ACC112 (cell line): ENCODE results near the gene KRTAP5-1.
"Not testable (repeated sequence)": the region's sequence is repeated elsewhere in the genome, so short reads cannot be mapped to it uniquely, and the experiment has no call there.

Experiments used
- H2AFZ ChIP-seq: fragments of 200-600 bp; sonication (generic); one replicate; pipeline ENCODE4 v1.6.0; 2017; ENCODE audit warnings: antibody characterized with exemption, low read length; ENCODE audit not compliant: unreplicated experiment
- H3K27ac ChIP-seq: fragments of 200-600 bp; sonication (generic); 2 replicates; pipeline ENCODE4 v1.5.1; 2014; ENCODE audit warnings: low read depth, mild to moderate bottlenecking, antibody characterized with exemption, low read length, moderate library complexity
- H3K27me3 ChIP-seq: fragments of 200-600 bp; sonication (generic); 2 replicates; pipeline ENCODE4 v1.6.1; 2014; ENCODE audit warnings: mild to moderate bottlenecking, antibody characterized with exemption, low read length, moderate library complexity, mixed read lengths; ENCODE audit not compliant: insufficient read depth
- H3K36me3 ChIP-seq: fragments of 200-600 bp; sonication (generic); 2 replicates; pipeline ENCODE4 v1.6.1; 2016; ENCODE audit warnings: mild to moderate bottlenecking, antibody characterized with exemption, low read length, moderate library complexity, mixed read lengths; ENCODE audit not compliant: insufficient read depth
- H3K4me1 ChIP-seq: fragments of 200-600 bp; sonication (generic); one replicate; pipeline ENCODE4 v1.6.1; 2016; ENCODE audit warnings: low read length, mixed read lengths; ENCODE audit not compliant: insufficient read depth, unreplicated experiment, control insufficient read depth
- H3K4me3 ChIP-seq: fragments of 200-600 bp; sonication (generic); 2 replicates; pipeline ENCODE4 v1.5.1; 2014; ENCODE audit warnings: mild to moderate bottlenecking, low read depth, low read length
- H3K79me2 ChIP-seq: fragments of 200-600 bp; sonication (generic); one replicate; pipeline ENCODE4 v1.6.0; 2016; ENCODE audit warnings: low read length; ENCODE audit not compliant: control insufficient read depth, unreplicated experiment, insufficient read depth

Gene KRTAP5-1

DNA sequence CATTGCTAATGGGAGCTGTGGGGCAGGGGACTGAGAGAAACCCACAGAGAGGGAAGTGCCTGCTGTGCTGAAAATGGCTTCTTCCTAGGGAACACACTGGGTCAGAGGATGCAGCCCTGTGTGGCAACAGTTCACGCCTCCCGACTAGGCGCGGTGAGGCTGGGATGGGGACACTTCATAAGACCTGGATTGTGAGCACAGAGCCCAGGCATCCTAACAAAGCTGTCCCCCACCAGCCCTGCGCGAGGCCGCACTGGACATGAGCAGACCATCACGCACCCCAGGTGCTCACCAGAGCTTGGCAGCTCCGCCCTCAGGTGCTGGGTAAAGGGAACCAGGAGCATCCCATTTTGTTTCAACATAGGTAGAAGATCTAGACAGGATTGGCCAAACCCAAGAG is 38.6 kb upstream of the KRTAP5-1 start:
- H2AFZ ChIP-seq = no peak overlapping the region
- H3K27ac ChIP-seq = no peak overlapping the region
- peaks cover 70% of the 10 kb centered on the region for H3K27me3 ChIP-seq

DNA sequence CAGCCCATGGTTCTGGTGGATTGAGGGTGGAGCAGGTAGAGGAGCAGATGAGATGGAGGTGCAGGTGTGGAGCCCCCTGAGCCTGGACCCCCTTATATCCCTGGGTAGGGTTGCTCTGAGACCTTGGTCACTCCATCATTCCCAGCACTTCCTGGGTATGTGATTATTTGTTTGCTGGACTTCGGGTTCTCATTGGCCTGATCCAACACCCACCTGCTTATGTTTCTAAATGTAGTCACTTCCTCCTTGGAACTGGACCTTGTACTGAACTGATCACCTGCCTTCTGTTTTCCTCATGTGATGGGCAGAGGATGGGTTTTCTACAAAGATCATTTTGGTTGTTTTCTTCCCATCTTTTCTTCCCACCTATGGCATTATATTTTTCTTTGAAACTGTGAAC is 37.0 kb upstream of the KRTAP5-1 start, which contains the start of gene KRTAP5-4:
Gene KRTAP5-4, minus strand, starts transcription at position 53 of the 400 bp plus-strand sequence. Its CDS starts 45 bp downstream, at position 8.
- Histone ChIP-seq H3K4me1 (no peaks in the 10 kb centered on the region), H3K4me3 (no peak within 1 kb of the TSS), H3K79me2 (no peaks in the 10 kb centered on the region), H3K27me3 (peaks cover 65% of the 10 kb centered on the region), H3K27ac (no peak within 1 kb of the TSS), H2AFZ (no peak within 1 kb of the TSS), H3K36me3 (no peaks in the 10 kb centered on the region)

More for the DNA sequence above, 38.6 kb upstream of the KRTAP5-1 start:
- Histone ChIP-seq H3K36me3 (no peaks in the 10 kb centered on the region), H3K4me3 (no peak overlapping the region), H3K4me1 (no peaks in the 10 kb centered on the region), H3K79me2 (no peaks in the 10 kb centered on the region)

DNA sequence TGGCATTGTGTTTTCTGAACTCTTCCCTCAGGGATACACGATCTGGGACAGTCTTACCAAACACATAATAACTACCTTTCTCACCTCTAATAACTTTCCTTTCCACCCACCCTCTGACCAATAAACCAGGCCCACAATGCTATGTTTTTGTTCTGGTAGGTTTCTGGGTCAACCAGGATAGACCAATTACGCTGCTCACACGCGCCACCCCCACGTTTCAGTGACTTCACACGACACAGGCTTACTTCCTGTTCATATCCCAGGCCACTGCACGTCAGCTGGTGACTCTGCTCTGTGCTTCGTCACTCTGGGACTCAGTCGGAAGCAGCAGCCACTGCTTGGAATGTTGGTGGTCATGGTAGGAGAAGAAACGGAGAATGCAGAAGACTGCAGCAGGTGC is 34.4 kb upstream of the KRTAP5-1 start:
- Histone ChIP-seq H3K36me3 (no peaks in the 10 kb centered on the region), H3K79me2 (no peaks in the 10 kb centered on the region), H3K27ac (no peak overlapping the region), H3K4me1 (no peaks in the 10 kb centered on the region), H3K4me3 (no peak overlapping the region), H3K27me3 (peaks cover 65% of the 10 kb centered on the region), H2AFZ (no peak overlapping the region)

DNA sequence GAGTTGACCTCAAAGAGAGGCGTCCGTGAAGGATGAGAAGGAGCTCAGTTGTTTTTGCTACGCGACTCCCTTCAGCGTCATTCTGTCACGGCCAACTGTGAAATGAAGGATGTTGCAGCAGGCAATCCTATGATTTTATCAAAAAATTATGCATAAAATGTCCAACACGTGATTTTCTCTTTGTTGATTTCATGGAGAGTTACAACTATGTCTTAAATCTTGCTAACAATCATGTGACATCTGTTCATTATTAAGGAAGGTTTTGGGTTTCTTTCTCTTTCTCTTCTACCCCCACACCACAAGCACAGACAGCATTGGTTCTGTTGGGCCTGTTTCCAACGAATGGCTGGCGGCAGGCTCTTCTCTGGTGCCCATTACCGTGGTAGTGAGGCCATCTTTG is 33.1 kb upstream of the KRTAP5-1 start:
- Histone ChIP-seq H3K36me3 (no peaks in the 10 kb centered on the region), H3K27me3 (peaks cover 67% of the 10 kb centered on the region), H3K4me3 (no peak overlapping the region), H3K27ac (no peak overlapping the region), H3K79me2 (no peaks in the 10 kb centered on the region), H3K4me1 (no peaks in the 10 kb centered on the region), H2AFZ (no peak overlapping the region)

DNA sequence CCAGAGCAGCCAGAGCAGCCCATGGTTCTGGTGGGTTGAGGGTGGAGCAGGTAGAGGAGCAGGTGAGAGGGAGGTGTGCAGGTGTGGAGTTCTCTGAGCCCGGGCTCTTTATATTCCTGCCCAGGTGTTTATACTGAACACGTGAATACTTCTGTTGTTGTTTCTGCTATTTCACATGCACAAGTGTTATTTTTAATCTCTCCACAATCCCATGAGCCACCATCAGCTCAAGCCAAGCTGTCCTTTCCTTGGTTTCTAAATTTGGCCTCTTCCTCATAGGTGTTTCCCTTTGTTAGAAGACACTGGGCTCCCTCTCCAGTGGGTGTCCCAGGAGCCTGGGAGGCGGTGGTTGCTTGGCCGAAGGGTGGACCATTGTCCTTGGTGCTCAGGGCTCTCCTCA is 23.3 kb upstream of the KRTAP5-1 start, which contains the start of gene KRTAP5-3:
Gene KRTAP5-3, minus strand, starts transcription at position 101 of the 400 bp plus-strand sequence. Its CDS starts 78 bp downstream, at position 23.
- H2AFZ ChIP-seq = no peak within 1 kb of the TSS
- H3K27ac ChIP-seq = no peak within 1 kb of the TSS
- H3K4me3 ChIP-seq = no peak within 1 kb of the TSS
- H3K36me3 ChIP-seq = no peaks in the 10 kb centered on the region
- H3K27me3 ChIP-seq = peaks cover 45% of the 10 kb centered on the region
- H3K79me2 ChIP-seq = no peaks in the 10 kb centered on the region
- H3K4me1 ChIP-seq = no peaks in the 10 kb centered on the region

DNA sequence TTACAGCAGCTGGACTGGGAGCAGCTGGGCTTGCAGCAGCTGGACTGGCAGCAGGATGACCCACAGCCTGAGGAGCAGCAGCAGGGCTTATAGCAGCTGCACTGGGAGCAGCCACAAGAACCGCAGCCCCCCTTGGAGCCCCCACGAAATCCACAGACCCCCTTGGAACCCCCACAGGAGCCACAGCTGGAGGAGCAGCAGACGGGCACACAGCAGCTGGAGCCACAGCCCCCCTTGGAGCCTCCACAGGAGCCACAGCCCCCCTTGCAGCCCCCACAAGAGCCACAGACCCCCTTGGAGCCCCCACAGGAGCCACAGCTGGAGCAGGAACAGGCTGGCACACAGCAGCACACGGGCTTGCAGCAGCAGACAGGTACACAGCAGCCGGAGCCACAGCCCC is 22.8 kb upstream of the KRTAP5-1 start:
- H3K4me3 ChIP-seq, H3K27ac ChIP-seq, H3K36me3 ChIP-seq, H3K79me2 ChIP-seq, H3K4me1 ChIP-seq, H2AFZ ChIP-seq: not testable (repeated sequence)
- peaks cover 46% of the 10 kb centered on the region for H3K27me3 ChIP-seq

DNA sequence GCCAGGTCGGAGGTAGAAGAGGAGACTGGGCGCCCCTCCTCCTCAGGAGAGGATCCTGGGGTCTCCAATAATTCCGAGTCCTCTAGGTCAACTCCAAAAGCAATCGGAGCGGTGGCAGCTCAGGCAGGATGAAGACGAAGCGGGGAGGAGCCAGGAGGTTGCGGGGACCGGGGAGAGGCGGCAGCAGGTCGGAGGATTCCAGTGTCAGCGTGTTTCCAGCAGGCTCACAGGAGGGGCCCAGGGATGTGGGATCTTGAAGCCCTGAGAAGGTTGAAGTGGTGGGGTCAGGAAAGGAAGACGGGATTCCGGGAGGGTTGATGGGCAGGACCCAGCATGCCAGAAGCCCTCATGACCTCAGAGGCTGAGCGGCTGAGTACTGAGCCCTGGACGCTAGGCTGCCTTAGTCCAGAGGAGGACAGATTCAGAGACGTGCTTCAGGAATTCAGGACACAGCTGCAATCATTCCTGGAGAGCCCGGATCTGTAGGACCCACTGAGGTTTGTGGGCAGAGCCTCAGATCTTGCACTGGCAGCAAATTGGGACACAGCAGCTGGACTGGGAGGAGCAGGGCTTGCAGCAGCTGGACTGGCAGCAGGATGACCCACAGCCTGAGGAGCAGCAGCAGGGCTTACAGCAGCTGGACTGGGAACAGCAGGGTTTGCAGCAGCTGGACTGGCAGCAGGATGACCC is 22.2 kb upstream of the KRTAP5-1 start:
- H3K36me3 ChIP-seq, H3K4me3 ChIP-seq, H2AFZ ChIP-seq, H3K79me2 ChIP-seq, H3K4me1 ChIP-seq, H3K27ac ChIP-seq: not testable (repeated sequence)
- peaks cover 52% of the 10 kb centered on the region for H3K27me3 ChIP-seq

DNA sequence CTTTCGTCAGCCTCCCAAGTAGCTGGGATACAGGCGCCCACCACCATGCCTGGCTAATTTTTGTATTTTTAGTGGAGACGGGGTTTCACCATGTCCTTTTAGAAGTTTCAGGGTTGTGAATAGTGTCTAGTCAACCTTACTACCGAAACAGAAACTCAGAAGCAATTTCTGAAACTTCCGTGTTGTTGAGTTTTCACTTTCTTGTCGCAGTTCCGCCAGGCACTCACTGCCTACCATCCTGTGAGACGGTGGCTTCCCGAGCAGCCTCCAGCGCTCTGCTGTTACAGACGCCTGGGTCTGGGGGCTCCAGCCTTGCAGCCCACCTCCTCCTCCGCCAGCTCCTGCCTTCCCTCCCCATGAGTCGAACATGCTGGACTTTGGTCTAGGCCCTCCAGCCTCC is 20.8 kb upstream of the KRTAP5-1 start:
- H3K79me2 ChIP-seq, H3K4me3 ChIP-seq, H3K27ac ChIP-seq, H3K4me1 ChIP-seq, H2AFZ ChIP-seq, H3K36me3 ChIP-seq: not testable (repeated sequence)
- peaks cover 65% of the 10 kb centered on the region for H3K27me3 ChIP-seq

DNA sequence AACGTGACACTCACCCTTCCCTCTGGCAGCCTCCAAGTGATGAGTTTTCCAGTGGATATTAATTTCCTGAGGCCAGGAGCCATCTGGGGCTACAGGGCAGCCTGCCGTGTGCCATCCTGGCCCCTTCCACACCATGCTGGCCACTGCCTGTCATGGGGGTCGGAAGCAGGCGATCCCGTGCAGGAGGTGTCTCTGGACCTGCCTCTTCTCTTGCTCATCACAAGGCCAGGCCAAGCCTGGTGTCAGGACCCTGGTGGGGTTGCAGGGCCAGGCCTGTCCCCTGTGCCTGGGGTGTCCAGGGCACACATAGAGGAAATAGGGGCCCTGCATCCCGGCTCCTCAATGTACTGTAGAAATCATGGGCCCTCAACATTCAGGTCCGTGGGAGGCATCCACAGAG is 19.6 kb upstream of the KRTAP5-1 start:
- Histone ChIP-seq H3K4me1 (no peaks in the 10 kb centered on the region), H3K79me2 (no peaks in the 10 kb centered on the region), H3K36me3 (no peaks in the 10 kb centered on the region), H3K27me3 (peaks cover 77% of the 10 kb centered on the region), H3K27ac (no peak overlapping the region), H2AFZ (no peak overlapping the region), H3K4me3 (no peak overlapping the region)

DNA sequence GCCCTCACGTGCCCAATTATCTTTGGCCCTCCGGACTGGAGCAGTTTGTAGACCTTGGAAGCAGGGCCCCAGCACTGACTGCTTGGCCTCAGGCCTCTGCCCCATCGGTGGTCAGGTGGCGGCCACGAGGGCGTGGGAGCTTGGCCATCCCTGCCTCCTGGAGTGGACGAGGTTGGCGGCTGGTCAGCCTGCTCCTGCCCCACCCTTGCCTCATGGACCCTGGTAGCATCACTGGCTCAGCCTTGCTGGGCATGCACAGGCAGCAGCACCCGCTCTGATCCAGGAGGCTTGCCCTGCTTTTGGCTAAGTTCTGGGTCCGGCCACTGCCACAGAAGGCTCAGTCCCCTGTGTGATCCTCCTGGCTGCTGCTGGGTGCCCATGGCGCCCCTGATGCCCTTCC is 19.1 kb upstream of the KRTAP5-1 start:
- Histone ChIP-seq H3K4me1 (no peaks in the 10 kb centered on the region), H3K27me3 (peaks cover 83% of the 10 kb centered on the region), H3K27ac (no peak overlapping the region), H3K79me2 (no peaks in the 10 kb centered on the region), H3K4me3 (no peak overlapping the region), H2AFZ (no peak overlapping the region), H3K36me3 (no peaks in the 10 kb centered on the region)

DNA sequence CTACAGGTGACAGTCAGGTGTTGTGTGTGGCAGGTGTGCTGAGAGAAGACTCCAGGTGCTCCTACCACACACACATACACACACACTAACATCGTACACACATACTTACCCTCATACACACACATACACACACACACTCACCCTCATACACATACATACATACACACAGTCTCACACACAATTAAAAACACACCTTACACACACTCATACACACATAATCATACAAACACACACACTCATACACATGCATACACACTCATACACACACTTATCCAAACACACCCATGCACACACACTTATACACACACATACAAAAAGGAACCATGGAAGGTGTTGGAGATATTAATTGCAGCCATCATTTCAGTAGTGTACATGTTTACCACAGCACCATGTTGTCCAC is 18.5 kb upstream of the KRTAP5-1 start:
- Histone ChIP-seq H3K4me1 (no peaks in the 10 kb centered on the region), H3K36me3 (no peaks in the 10 kb centered on the region), H3K27me3 (peaks cover 87% of the 10 kb centered on the region), H3K79me2 (no peaks in the 10 kb centered on the region), H3K4me3 (no peak overlapping the region), H3K27ac (no peak overlapping the region), H2AFZ (no peak overlapping the region)
